ENCODE data around the gene IL22RA1.
A peak's percentile ranks its signal among the peaks of the same experiment; 100 is the strongest.

The IL22RA1 gene

DNA sequence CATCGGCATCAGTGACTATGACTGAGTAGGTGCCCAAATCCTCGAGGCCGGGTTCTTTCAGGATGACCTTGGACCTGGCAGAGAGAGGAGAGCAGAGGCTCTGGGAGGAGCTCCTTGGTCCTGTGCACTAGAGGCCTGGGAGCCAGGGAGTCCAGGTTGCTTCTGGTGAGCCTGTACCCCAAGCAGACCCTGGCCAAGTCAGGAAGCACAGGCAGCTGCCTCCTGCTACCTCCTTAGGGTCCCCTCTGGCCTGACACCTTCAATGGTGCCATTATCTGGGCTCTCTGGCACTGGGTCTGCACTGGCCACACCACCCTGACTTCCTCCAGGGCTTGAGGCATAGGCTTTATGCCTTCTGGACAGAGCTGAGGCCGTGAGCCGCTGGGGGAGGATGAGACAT, 68.7 kb downstream of the IL22RA1 start:
- no peak overlapping the region for H3K4me3 ChIP-seq (ENCODE audit: low read depth, low read length)
- ChIA-PET POLR2A (no interaction called here), CTCF (interaction anchor here (0.9 to 1.8 kb wide), 4 partner anchors 10 to 319 kb away, joined by 3 to 5 read pairs (median 4); no protein-coding TSS in a partner anchor)
- TF ChIP-seq, protein P1, sequence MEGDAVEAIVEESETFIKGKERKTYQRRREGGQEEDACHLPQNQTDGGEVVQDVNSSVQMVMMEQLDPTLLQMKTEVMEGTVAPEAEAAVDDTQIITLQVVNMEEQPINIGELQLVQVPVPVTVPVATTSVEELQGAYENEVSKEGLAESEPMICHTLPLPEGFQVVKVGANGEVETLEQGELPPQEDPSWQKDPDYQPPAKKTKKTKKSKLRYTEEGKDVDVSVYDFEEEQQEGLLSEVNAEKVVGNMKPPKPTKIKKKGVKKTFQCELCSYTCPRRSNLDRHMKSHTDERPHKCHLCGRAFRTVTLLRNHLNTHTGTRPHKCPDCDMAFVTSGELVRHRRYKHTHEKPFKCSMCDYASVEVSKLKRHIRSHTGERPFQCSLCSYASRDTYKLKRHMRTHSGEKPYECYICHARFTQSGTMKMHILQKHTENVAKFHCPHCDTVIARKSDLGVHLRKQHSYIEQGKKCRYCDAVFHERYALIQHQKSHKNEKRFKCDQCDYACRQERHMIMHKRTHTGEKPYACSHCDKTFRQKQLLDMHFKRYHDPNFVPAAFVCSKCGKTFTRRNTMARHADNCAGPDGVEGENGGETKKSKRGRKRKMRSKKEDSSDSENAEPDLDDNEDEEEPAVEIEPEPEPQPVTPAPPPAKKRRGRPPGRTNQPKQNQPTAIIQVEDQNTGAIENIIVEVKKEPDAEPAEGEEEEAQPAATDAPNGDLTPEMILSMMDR (IDR thresholded peaks at IDR 0.05; ENCODE audit: insufficient read depth, low read length, missing control alignments) = no peak
- no peak for DNase-seq (ENCODE audit: low read depth, low spot score)

- TF ChIP-seq, protein P1 (IDR thresholded peaks at IDR 0.05; ENCODE audit: insufficient read depth, low read length, missing control alignments) = no peak
- ChIA-PET CTCF (interaction anchor here (0.8 to 5.2 kb wide), 29 partner anchors 11 to 562 kb away, joined by 3 to 68 read pairs (median 4); partner anchors contain the start of genes MYOM3 and PNRC2), POLR2A (no interaction called here)
- no peak for DNase-seq (ENCODE audit: low read depth, low spot score)
- no peak overlapping the region for H3K4me3 ChIP-seq (ENCODE audit: low read depth, low read length)
Measured at GRCh38 chr1:24071941-24072340, 71.0 kb downstream of the IL22RA1 start.

- no peak for DNase-seq (ENCODE audit: low read depth, low spot score)
- no peak overlapping the region for H3K4me3 ChIP-seq (ENCODE audit: low read depth, low read length)
- ChIA-PET CTCF (interaction anchor here (0.7 to 5.2 kb wide), 38 partner anchors 10 to 566 kb away, joined by 3 to 68 read pairs (median 4); partner anchors contain the start of genes IFNLR1, MYOM3 and PNRC2), POLR2A (no interaction called here)
- TF ChIP-seq, protein P1 (IDR thresholded peaks at IDR 0.05; ENCODE audit: insufficient read depth, low read length, missing control alignments) = peak; percentile 87
Measured at GRCh38 chr1:24070821-24071393, 72.0 kb downstream of the IL22RA1 start.

DNA sequence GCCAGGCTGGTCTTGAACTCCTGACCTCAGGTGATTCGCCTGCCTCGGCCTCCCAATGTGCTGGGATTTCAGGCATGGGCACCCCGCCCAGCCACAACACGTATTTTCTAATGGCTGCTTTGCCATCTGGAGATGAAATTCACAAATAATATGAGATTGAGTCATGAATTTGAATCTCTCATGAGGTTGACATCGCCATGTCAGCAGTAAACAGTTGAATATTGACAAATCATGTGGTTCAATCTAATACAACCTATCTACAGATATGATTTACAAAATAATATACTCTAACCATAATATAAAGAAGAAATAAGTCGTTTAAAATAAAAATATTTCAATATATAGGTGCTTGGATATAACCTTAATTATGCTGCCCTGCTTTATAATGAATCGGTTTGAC, 73.1 kb downstream of the IL22RA1 start:
- TF ChIP-seq, protein P1 (IDR thresholded peaks at IDR 0.05; ENCODE audit: insufficient read depth, low read length, missing control alignments) = no peak
- POLR2A ChIA-PET = no interaction called here

More for the DNA sequence above, 73.1 kb downstream of the IL22RA1 start:
- CTCF ChIA-PET = interaction anchor here (1.0 to 5.2 kb wide), 16 partner anchors 9 to 567 kb away, joined by 3 to 68 read pairs (median 8); no protein-coding TSS in a partner anchor
- no peak overlapping the region for H3K4me3 ChIP-seq (ENCODE audit: low read depth, low read length)
- no peak for DNase-seq (ENCODE audit: low read depth, low spot score)

Measured in AG04449 (cell line).